Left forelimb (tissue), 1 donor: Measurements from ENCODE around the gene NBPF6.
"Not testable (repeated sequence)": the region's sequence is repeated elsewhere in the genome, so short reads cannot be mapped to it uniquely, and the experiment has no call there.

ENCODE experiments used
- DNase-seq: peaks from one replicate; pipeline ENCODE4 v3.0.0-alpha.2; 2018; ENCODE audit warnings: low spot score

Gene NBPF6

GRCh38 chr1:108496856-108497255 lies 46.7 kb downstream of the NBPF6 start:
- not testable (repeated sequence) for DNase-seq

GRCh38 chr1:108502138-108502537 lies 52.0 kb downstream of the NBPF6 start:
- no peak for DNase-seq

- DNase-seq = no peak
Observed at GRCh38 chr1:108502624-108503023, 52.5 kb downstream of the NBPF6 start.

GRCh38 chr1:108503062-108503733 lies 53.1 kb downstream of the NBPF6 start:
- DNase-seq = no peak

GRCh38 chr1:108504447-108504846 lies 54.3 kb downstream of the NBPF6 start:
- no peak for DNase-seq

- DNase-seq = no peak
Observed at GRCh38 chr1:108505763-108506070, 55.6 kb downstream of the NBPF6 start.

- no peak for DNase-seq
Observed at GRCh38 chr1:108511764-108512163, 61.6 kb downstream of the NBPF6 start.

- no peak for DNase-seq
Observed at GRCh38 chr1:108512239-108513043, 62.3 kb downstream of the NBPF6 start.

- no peak for DNase-seq
Observed at GRCh38 chr1:108513044-108513415, 62.9 kb downstream of the NBPF6 start.

- not testable (repeated sequence) for DNase-seq
Observed at GRCh38 chr1:108513914-108514313, 63.8 kb downstream of the NBPF6 start.

GRCh38 chr1:108517301-108517897 lies 67.3 kb downstream of the NBPF6 start:
- not testable (repeated sequence) for DNase-seq
